GM10248 (cell line): ENCODE measurements around the gene HCRTR2.
A peak's percentile ranks its signal among the peaks of the same experiment; 100 is the strongest.
"Not testable (repeated sequence)": the region's sequence is repeated elsewhere in the genome, so short reads cannot be mapped to it uniquely, and the experiment has no call there.

ENCODE experiments used
- CTCF ChIA-PET: fragments of 300-600 bp; sonication (Branson Sonifier 250); formaldehyde crosslinking; extraction: SDS; loops from one replicate; lab custom pipeline; 2021; ENCODE audit warnings: antibody characterized with exemption; lab: Yijun Ruan, JAX
- POLR2A ChIA-PET: fragments of 350-650 bp; sonication (Branson Sonifier 250); formaldehyde crosslinking; extraction: SDS; loops from one replicate; lab custom pipeline; 2020; ENCODE audit warnings: antibody characterized with exemption; lab: Yijun Ruan, JAX
- DNase-seq: peaks from one replicate; pipeline ENCODE4 v3.0.0; 2012; ENCODE audit errors: extremely low spot score
- CTCF ChIP-seq: IDR thresholded peaks from 2 replicates; pipeline ENCODE4 v1.5.1; 2012; ENCODE audit warnings: mild to moderate bottlenecking, low read depth; ENCODE audit errors: extremely low read depth, missing control alignments, control extremely low read depth

The HCRTR2 gene

GRCh38 chr6:55212156-55212555 lies 37.8 kb downstream of the HCRTR2 start:
- ChIA-PET CTCF (no interaction called here), POLR2A (no interaction called here)
- DNase-seq = no peak
- no peak for TF ChIP-seq CTCF

DNA sequence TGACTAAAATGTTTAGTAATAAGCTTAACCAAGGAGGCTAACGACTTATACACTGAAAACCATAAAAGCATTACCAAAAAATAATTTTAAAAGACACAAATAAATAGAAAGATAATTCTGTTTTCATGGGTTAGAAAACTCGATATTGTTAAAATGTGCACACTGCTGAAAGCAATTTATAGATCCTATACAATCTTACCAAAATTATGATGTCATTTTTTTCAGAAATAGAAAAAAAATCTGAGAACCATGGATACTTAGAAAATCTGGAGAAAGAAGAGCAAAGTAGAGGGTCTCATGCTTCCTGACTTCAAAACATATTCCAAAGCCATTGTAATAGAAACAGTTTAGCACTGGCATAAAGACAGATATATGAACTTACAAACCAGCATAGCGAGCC lies 46.6 kb downstream of the HCRTR2 start:
- no peak for DNase-seq
- no peak for TF ChIP-seq CTCF
- ChIA-PET POLR2A (no interaction called here), CTCF (no interaction called here)

DNA sequence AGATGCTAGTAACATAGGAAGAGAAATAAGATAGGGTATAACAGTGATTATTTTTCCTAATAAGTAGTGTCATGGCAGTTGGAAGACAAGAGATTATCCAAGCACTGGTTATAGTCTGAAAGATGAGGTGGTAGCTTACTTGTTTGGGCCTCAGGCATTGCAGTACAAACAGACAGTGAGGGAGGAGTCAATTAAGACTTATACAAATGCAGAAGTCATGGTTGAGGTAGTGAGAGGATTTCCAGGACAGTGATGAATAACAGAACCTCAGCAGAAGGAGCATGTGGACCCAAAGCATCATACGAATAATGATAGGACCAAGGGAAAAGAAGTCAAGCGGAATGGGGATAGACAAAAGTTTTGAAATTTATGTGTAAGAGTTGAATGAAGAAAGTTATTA lies 53.5 kb downstream of the HCRTR2 start:
- POLR2A ChIA-PET = no interaction called here
- CTCF ChIA-PET = no interaction called here
- no peak for TF ChIP-seq CTCF
- DNase-seq = no peak

DNA sequence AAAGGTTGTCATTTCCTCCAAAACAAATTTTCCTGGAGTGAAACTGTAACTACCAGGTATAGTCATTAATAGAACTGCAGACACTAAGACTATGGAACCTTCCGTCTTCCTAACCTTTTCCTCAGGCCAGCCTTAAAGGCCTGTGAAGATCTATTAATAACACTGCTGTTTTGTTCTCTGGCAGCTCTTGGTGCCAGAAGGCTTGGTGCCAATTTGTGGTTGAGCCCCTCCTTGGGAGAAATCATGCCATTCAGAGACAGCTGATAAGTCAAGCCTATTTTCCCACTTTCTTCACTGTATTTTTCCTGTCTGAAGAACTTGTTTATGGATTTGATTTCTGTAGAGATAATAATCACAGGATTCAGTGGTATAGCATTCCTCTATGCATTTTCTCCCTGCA lies 64.8 kb downstream of the HCRTR2 start:
- no peak for TF ChIP-seq CTCF
- DNase-seq = no peak
- POLR2A ChIA-PET = no interaction called here
- CTCF ChIA-PET = no interaction called here

GRCh38 chr6:55240975-55241605 lies 66.8 kb downstream of the HCRTR2 start:
- DNase-seq, CTCF ChIA-PET, POLR2A ChIA-PET: not testable (repeated sequence)
- TF ChIP-seq CTCF = peak; percentile 8

GRCh38 chr6:55250400-55250799 lies 76.1 kb downstream of the HCRTR2 start:
- no peak for DNase-seq
- ChIA-PET POLR2A (no interaction called here), CTCF (no interaction called here)
- TF ChIP-seq CTCF = no peak
